Measurements from ENCODE around the gene GALM. TPM values are rescaled to one million over a fixed set of nuclear protein-coding genes. Genes with fewer than 3 reads are reported as not detected.
"Not testable (repeated sequence)": the region's sequence is repeated elsewhere in the genome, so short reads cannot be mapped to it uniquely, and the experiment has no call there.

Gene GALM
- total and polyA plus RNA-seq, 9 donors, result 9.8 to 38.7 (median 12.3) TPM

GRCh38 chr2:38751596-38752410, 85.9 kb downstream of the GALM start:
- H3K9me3 ChIP-seq, result no peaks in the 10 kb centered on the region
- peak overlapping the region; percentile 68 for H3K4me3 ChIP-seq
- intact Hi-C loops (cut with DNase I), result no loop called here
- H3K36me3 ChIP-seq, result no peaks in the 10 kb centered on the region
- TF ChIP-seq EP300 (IDR thresholded peaks at IDR 0.05), result no peak
- TF ChIP-seq POLR2A (IDR thresholded peaks at IDR 0.05), result no peak
- no peak for TF ChIP-seq CTCF (IDR thresholded peaks at IDR 0.05)
- H3K27ac ChIP-seq, result peak overlapping the region; percentile 29 to 94
- H3K27me3 ChIP-seq, result no peaks in the 10 kb centered on the region
- peaks cover 2% of the 10 kb centered on the region for H3K4me1 ChIP-seq (ENCODE audit: insufficient read depth)
- WGBS, 3 donors, result 28 to 32% (median 29%) methylated on average over 18 of the region's 18 CpGs
- no peak for DNase-seq

GRCh38 chr2:38754049-38754448, 88.1 kb downstream of the GALM start:
- no peak for TF ChIP-seq CTCF (IDR thresholded peaks at IDR 0.05)
- no peak for TF ChIP-seq POLR2A (IDR thresholded peaks at IDR 0.05)
- TF ChIP-seq EP300 (IDR thresholded peaks at IDR 0.05), result no peak
- peak overlapping the region in 1 of 2 donors; percentile 27 for H3K27ac ChIP-seq

DNA sequence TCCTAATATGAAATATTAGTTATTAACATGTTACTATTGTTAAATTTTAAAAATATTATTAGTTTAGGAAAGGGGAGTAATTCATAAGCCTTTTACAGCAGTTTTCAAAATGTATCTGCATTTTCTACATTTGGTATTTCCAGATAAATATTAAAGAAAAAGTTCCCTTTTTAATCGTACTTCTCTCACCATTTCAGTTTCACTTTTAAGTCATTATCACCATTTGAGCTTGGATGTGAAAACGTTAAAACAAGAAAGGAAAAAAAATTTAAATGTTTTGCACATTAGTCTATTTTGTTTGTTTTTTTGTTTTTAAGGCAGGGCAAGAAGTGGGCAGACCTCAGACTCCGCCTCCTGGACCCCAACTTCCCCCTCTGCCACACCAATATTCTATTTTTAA, 88.6 kb downstream of the GALM start:
- Histone ChIP-seq H3K4me3 (no peak overlapping the region), H3K27me3 (no peaks in the 10 kb centered on the region), H3K4me1 (ENCODE audit: insufficient read depth) (no peaks in the 10 kb centered on the region), H3K9me3 (no peaks in the 10 kb centered on the region), H3K36me3 (no peaks in the 10 kb centered on the region), H3K27ac (peak overlapping the region in 1 of 2 donors; percentile 27)
- no peak for TF ChIP-seq EP300 (IDR thresholded peaks at IDR 0.05)
- no peak for TF ChIP-seq POLR2A (IDR thresholded peaks at IDR 0.05)
- no peak for TF ChIP-seq CTCF (IDR thresholded peaks at IDR 0.05)
- intact Hi-C loops (cut with DNase I), result no loop called here
- DNase-seq, result no peak
- WGBS, 3 donors, result 21 to 29% (median 25%) methylated on average over 3 of the region's 3 CpGs

More at GRCh38 chr2:38754049-38754448, 88.1 kb downstream of the GALM start:
- Histone ChIP-seq H3K4me1 (ENCODE audit: insufficient read depth) (no peaks in the 10 kb centered on the region), H3K9me3 (no peaks in the 10 kb centered on the region), H3K4me3 (no peak overlapping the region), H3K27me3 (no peaks in the 10 kb centered on the region), H3K36me3 (no peaks in the 10 kb centered on the region)
- intact Hi-C loops (cut with DNase I), result no loop called here
- DNase-seq, result no peak

GRCh38 chr2:38755891-38756290, 90.0 kb downstream of the GALM start:
- H3K4me3 ChIP-seq; H3K36me3 ChIP-seq; H3K4me1 ChIP-seq (ENCODE audit: insufficient read depth); H3K9me3 ChIP-seq; H3K27me3 ChIP-seq; intact Hi-C loops (cut with DNase I); DNase-seq; H3K27ac ChIP-seq: not testable (repeated sequence)
- WGBS, 3 donors, result 95 to 97% (median 95%) methylated on average over 24 to 31 of the region's 31 CpGs

DNA sequence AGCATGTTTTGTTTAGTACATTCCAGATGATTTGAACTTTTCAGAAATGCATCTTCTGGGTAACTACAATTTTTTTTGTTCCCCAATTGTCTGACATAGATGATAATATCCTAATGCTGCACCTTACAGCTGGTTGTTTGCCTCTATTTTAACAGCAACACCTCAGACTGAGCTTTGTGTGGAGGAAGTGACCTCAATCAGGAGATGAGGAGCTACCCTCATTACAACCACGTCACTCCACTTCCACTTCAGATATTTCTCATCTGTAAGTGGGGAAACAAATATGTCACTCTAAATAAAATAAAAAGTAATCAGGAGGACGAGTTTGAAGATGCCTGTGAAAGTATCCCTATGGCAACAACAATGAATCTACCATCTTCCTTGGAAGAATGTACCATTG, 97.3 kb downstream of the GALM start:
- TF ChIP-seq POLR2A (IDR thresholded peaks at IDR 0.05), result no peak
- no peak for TF ChIP-seq EP300 (IDR thresholded peaks at IDR 0.05)
- TF ChIP-seq CTCF (IDR thresholded peaks at IDR 0.05), result no peak
- H3K4me1 ChIP-seq (ENCODE audit: insufficient read depth), result no peaks in the 10 kb centered on the region
- no peak overlapping the region for H3K27ac ChIP-seq
- no peak overlapping the region for H3K4me3 ChIP-seq
- no peaks in the 10 kb centered on the region for H3K9me3 ChIP-seq
- H3K36me3 ChIP-seq, result no peaks in the 10 kb centered on the region
- no peak for DNase-seq
- intact Hi-C loops (cut with DNase I), result no loop called here
- H3K27me3 ChIP-seq, result no peaks in the 10 kb centered on the region
- WGBS, 3 donors, result 75 to 88% (median 81%) methylated on average over 2 of the region's 2 CpGs
